HL-60/S4 (cell line): Measurements from ENCODE around the gene CTDP1.

Experiments
- in situ Hi-C: fragments of 300-500 bp; cut with MboI; formaldehyde crosslinking; loops from 2 replicates; pipeline ENCODE4 v1.14.3; 2022; ENCODE audit warnings: low sequenced_read_pairs

Gene CTDP1

DNA sequence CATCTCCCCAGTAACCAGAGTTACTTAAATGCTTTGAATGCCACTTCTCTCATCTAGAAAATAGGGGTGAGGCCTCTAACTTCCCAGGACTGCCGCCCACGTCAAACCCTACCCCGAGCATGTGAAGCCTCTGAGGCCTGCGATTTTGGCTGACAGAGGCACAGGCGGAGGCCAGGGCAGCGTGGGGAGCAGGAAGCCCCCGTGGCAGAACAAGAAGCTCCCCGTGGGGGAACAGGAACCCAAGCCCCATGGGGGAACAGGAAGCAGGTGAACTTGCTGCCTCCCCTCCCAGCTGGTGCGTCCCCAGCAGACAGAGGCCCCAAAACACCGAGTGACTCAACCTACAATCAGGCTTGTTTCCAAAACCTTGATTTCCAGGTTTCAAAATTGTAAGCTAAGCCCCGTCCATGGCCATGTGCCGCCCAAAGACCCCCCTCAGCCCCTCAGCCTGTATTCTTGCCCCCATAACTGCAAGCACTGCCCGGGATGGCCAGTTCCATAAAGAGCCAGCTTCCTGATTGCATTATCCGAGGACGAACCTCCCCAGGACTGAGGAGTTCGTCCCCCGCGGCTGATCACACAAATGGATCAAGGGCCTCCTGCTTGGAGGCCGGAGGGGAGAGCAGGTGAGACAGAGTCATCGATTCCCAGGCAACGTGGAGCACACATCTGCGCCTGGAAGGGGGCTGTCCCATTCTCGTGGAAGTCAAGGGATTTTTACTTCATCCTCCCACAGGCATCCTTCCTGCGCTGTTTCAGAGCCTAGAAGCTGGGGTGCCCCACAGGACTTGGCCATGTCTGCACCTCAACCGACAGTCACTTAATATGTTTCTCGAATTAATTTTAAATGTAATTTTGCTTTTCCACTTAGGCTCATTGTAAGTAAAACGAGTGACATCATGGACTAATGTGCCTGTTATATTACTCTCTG, 36.3 kb upstream of the CTDP1 start:
- in situ Hi-C loops: loop anchor here (10.0 kb wide), 1 partner anchor 269 kb away; no protein-coding TSS in a partner anchor

DNA sequence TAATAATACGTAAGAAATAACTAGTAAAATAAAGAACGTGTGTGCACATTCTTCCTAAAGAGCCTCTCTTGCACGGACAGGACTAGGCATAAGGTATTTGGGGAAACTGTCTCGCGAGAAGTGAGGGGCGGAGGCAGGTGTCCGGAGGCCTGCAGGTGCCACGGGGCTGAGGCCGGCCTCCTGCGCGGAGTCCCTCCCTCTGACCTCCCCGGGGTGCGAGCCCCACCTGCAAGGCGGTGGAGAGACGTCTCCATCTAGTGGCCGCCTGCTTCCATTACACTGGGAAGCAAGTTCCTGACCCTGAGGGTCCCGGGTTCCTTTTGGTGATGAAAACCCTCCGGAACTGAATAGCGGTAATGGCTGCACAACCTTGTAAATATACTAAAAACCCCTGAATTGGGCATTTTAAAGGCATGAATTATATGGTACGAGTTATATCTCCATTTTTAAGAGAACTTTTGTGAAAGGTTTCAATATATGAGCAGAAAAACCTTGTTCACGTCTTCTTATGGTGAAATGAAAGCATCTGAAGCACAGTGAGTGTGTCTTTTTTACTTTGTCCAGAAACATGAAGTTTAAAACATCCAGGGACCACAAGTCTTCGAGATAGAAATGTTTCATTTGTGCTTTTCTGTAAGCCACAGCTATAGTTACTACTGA, 35.5 kb upstream of the CTDP1 start:
- in situ Hi-C loops: loop anchor here (10.0 kb wide), 1 partner anchor 269 kb away; no protein-coding TSS in a partner anchor

DNA sequence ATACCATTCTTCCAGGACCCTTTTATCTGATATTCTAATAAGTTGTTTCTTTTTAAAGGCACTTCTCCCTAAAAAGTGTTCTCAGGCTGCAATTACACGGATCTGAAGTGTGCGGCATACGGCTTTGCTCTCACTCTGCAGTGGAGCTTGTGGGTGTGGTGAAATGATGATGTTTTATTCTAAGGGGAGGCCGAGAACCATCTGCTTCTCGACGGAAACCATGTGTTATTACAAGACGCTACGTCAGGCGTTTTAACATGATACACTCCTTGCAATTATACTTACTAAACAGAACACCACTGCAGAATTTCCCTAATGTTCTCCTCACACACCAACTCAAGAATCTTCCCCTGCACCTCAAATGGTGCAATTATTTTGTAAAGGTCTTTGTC, 34.9 kb upstream of the CTDP1 start:
- in situ Hi-C loops: loop anchor here (10.0 kb wide), 1 partner anchor 270 kb away; no protein-coding TSS in a partner anchor

DNA sequence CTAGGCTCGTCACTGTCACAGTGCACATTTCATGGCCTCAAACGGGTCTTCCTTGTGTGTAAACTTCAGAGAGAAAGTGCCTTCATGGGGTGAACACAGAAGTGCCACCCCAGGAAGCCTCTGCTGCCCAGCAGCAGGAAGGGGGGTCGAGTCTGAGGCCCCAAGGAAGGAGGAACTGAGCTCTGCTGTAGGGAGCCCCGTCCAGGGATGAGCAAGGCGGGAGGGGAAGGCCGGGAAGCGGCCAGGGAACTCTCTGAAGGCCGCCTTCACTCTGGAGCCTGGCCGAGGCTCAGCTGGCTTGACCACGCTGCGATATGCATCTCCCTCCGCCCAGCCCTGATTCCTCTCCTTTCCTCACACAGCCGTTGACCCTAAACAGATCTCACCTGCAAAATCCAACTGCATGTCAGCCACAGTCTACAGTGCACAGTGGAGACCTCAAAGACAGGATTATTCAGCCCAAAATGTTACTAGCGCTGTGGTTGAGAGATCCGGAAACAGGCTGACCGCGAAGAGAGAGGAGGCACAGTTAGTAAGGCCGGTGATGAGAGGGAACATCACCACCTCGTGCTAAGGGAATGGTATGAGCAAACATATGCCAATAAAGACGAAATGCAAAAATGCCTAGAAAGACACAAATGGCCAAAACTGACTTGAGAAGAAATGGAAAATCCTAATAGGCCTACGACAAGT, 34.2 kb upstream of the CTDP1 start:
- in situ Hi-C loops: loop anchor here (10.0 kb wide), 1 partner anchor 271 kb away; no protein-coding TSS in a partner anchor

DNA sequence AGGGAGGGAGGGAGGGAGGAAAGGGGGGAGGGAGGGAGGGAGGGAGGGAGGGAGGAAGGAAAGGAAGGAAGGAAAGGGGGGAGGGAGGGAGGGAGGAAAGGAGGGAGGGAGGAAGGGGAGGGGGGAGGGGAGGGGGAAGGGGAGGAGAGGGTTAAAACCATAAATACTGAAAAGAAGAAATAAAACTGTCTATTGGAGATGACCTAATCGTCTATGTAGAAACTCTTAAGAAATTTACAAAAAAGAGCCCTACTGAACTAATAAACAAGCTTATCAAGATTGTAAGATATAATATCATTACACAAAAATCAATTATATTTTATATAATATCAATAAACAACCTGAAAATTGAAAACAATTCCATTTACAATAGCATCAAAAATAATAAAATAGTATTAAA, 32.3 kb upstream of the CTDP1 start:
- in situ Hi-C loops: loop anchor here (10.0 kb wide), 1 partner anchor 273 kb away; no protein-coding TSS in a partner anchor

DNA sequence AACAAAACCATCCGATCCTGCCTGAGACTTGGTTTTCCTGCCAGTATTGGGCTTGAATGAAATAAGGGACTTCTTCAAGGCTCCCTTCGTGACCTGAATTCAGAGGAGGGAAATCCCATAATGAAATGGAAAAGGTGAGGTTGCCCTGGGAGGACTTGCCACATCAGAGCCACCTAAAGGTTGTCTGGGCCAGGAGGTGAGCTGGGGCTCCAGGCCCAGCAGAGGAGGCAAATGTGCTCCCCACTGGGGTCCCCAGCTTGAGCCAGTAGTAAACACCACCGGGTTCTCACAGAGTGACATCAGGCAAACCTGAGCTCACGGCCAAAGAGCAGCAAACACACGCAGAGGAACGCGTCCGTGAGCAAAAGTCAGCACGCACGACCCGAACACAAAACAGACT, 28.6 kb upstream of the CTDP1 start:
- in situ Hi-C loops: no loop called here

DNA sequence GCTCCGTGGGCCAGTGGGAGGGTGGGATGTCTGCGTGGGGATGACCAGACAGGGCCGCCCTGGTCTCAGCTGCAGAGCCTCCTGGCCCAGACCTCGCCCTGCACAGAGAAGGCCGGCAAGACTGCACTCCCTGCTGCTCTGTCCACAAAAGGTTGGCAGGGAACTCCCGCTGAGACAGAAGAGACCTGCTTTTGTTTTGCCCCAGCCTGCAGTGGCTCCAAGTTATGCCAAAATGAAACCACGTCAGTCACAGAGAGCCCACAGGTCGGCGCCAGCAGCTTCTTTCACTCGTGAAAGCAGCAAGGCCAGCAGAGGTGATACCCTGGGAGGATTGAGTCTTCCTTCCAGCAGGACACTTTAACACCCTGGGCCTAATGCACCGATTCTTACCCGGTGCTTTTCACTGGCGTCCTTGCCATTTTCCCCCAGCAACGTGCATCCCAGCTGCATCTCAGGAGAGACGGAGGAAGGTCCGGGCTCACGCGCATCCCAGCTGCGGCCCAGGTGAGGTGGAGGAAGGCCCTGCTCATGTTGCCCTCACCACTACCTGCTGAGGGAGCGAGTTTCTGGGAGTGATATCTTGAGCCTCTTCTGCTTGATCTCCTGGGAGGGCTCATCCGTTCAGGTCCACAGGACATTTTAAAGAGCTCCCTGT, 22.1 kb upstream of the CTDP1 start:
- in situ Hi-C loops: no loop called here

DNA sequence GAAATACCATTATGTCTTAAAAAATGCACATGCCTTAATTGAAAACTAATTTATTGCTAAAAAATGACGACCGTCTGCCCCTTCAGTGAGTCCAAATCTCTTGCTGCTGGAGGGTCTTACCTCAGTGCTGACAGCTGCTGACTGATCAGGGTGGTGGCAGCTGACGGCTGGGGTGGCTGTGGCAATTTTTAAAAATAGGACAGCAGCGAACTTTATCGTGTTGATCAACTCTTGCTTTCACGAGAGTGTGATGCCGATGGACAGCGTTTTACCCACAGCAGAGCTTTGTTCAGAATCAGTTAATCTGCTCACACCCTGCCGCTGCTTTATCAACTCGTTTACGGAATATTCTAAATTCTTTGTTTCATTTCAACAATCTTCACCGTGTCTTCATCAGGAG, 21.2 kb upstream of the CTDP1 start:
- in situ Hi-C loops: no loop called here

DNA sequence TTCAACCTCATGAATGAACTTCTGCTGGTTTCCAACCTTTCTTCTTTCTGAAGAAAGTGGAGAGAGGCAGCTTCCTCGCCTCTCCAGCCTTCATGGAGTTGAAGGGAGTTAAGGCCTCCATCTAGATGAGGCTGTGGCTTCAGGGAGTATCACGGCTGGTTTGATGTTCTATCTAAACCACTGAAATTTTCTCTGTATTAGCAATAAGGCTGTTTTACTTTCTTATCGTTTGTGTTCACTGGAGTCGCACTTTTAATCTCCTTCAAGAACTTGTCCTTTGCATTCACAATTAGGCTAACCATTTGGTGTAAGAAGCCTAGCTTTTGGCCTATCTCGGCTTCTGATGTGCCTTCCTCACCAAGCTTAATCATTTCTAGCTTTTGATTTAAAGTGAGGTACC, 19.9 kb upstream of the CTDP1 start:
- in situ Hi-C loops: no loop called here

DNA sequence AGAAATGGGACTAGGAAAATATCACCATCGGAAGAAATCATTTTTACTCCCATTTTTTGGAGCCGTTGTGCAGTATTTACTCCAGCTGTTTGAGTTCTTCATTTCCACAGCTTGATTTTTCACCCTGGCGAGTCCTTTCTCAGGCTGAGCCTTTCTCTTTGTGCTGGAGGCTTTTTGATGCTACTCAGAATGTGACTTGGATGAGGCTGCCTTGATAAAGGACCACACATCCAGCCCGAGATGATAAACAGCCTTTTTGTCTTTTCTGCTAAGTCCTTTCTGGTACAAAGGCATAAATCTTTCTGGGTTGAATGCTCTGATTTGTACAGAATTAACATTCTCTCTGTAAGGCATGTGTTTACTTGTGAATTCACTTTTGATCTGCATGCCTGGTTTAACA, 17.6 kb upstream of the CTDP1 start:
- in situ Hi-C loops: no loop called here

DNA sequence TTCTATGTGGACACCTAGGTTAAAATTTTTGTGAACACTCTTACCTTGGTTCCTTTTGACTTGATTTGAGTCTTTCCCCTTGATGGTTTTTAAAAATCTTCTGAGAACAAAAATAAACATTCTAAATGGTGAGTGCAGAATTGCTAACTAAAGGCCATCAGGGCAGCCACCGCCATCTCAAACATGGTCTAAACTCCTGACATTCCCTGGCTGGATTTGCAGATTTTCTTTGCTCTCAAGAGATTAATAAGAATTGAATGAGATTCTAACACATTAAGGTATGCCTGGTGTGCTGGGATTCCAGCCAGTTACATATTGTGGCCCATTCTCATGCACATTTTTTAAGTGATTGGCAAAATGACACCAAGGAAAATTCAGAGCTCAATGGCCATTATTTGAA, 17.2 kb upstream of the CTDP1 start:
- in situ Hi-C loops: no loop called here

DNA sequence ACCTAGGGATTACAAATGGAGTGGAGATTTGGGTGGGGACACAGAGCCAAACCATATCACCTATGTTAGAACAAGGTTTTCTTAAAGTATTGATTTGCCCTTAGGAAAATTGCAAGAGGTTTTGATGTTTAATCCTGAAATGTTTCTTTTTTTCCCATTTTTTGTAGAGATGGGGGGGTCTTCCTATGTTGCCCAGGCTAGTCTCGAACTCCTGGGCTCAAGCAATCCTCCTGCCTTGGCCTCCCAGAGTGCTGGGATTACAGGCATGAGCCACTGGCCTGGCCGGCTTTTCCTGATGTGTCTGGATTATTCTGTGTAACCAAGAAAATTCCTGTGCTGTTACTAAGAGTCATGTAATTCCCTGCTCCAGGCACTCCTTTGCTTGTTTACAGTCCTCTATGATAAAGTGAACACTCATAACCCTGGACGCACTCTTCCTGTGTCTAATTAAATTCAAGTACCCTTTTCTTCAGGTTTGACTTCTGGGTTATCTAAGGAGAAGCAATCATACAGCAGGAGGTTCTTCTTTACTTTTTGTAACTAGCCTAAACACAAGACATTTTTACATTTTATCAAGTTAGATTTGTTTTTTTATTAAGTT, 15.0 kb upstream of the CTDP1 start:
- in situ Hi-C loops: no loop called here

DNA sequence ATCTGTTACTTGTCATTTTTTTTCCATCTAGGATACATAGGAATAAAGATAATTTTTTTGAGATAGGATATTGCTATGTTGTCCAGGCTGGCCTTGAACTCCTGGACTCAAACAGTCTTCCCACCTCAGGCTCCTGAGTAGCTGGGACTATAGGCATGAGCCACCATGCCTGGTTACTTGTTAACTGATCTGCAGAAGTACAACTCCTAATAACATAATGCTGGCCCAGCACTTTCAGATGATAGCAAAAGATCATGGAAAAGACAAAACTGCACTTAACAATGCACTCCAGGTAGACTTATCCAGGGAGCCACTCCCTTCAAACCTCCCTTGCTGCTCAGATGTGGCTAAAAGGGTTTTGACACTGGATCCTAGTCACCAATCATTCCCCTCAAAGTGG, 11.4 kb upstream of the CTDP1 start:
- in situ Hi-C loops: no loop called here

DNA sequence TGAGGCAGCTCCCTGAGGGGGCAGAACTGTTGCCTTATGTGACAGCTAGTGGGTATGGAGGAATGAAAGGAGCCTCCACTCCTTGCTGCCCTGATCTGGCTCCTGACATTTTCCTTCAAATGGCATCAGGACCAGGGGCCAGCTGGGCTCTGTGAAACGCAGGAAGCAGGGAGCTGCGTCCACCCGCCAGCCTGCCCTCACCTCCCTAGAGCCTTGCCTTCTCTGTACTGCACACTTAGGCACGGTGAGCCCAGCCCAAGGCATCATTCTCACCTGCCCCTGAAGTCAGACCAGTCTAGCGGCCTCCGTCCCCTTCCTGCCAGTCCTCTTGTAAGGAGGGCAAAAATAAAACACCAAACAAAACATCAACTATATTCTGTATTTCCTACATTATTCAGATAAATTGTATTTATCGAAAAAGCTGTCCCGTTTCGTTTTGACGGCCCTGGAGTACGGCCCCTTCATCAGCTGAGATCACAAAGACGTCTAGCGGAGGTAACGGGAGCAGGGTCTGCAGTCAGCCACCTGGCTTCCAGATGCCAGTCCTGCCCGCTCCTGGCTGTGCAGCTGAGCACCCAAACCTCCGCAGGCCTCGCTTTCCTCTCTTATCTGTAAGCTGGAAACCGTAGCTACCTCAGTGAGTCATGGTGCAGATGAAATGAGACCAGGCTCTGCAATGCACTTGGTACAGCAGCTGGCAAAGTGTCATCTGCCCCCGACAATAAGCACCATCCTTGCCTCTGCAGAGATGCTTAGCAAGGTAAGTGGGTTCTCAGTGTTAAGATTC, 6.9 kb upstream of the CTDP1 start:
- in situ Hi-C loops: no loop called here

DNA sequence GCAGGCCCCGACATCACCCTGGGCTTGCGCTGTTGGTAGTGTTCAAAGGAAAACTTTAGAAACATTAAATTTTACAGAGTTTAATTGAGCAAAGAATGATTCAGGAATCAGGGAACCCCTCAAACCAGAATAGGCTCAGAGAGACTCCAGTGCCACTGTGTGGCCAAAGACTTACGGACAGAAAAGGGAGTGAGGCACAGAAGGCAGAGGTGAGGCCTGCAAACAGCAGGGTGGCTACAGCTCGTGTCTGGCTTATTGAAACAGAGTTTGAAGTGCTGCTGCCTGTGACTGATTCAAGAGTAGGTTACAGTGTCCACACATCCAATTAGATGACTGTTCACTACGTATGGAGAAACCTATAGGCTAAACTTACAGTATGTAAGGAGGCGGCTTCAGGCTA, 2.4 kb upstream of the CTDP1 start:
- in situ Hi-C loops: no loop called here

DNA sequence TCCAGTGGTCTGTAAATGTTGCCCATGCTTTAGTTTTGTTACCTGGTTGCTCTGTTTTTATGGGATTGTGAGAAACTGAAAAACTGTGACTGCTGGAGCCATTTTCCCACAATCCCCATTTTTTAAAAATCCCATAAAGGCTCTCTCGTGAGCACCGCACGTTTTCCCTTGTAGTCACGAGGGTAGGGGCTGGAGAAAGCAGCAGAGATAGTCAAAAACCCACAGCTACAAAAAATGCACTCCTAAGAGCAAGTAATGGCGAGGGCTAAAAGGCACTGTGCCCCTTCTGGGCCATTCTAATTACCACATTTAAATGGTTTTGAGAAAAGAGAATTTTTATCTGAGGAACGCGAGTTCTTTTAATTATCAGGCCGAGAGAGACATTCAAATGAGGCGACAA, 1.8 kb upstream of the CTDP1 start:
- in situ Hi-C loops: no loop called here

DNA sequence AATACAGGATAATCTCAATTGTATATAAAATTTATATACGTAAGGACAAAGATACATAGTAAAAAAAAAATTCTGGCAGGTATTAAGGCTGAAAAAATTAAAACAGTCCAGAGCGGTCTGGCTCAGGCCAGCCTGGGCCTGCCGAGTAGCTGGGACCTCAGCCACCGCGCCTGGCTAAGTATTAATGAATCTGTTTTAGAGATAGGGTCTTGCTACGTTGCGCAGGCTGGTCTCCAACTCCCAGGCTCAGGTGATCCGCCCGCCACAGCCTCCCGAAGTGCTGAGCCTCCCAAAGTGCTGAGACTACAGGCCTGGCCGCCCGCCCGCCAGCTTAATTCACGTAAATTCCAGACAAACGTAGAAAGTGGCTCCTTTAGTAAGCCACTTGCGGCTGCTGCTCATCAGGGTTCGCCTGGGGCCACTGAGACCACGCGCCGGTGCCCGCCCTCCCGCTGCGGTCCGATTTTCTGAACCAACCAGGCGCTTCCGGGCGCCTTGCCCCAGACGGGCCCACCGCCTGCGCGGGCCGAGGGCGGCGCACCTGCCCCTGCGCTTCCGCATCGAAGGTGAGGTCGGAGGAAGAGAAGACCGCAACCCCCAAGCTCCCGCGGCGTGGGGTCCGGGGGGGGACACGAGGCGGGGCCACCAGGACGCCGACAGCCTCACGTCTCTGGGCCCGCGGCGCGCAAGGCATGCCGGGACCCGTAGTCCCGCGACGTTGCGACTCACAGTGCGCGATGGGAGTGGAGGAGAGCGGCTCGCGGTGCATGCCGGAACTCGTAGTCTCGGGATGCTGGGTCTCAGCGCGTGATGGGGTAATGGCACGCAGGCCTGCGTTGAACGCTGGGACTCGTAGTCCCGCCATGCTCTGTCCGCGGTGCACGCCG, 695 bp upstream of the CTDP1 start:
- in situ Hi-C loops: no loop called here

DNA sequence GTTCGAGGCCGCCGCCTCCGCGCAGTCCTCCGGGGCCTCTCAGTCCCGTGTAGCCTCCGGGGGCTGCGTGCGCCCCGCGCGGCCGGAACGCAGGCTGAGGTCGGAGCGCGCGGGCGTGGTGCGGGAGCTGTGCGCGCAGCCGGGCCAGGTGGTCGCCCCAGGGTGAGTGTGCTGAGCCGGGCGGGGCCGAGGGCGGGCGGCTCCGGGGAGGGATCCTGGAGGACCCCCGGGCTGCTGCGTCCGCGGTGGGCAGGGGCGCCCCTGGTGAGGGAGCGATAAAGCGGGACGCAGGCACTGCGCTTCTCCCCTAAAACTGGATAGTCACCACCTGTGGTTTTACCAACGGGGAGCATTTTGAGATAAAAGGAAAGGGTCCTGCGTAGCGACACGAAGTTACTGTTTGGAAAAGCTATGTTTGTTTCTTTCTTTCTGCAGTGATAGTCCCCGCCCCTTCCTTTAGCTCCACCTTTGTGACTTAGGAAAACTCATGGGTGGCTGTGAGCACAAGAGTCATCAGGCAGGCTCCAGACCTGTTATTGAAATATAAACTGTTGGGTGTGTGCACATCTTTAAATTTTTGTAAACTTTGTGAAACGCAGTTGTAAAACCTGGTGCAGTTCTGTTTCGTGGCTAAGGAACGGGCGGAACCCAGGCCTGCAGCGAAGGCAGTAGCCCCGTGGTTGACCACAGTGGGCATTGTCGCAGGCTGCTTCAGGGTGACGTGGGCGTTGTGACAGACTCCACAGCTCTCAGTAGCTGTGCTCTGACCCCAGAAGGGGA, 687 bp downstream of the CTDP1 start:
- in situ Hi-C loops: no loop called here
